Measurements from ENCODE around the gene CHURC1. TPM values are rescaled to one million over a fixed set of nuclear protein-coding genes. Genes with fewer than 3 reads are reported as not detected.

The CHURC1 gene
- total RNA-seq, 4 donors from 2014 or later, result 67.0 to 138 (median 107) TPM

GRCh38 chr14:64915029-64915424, 772 bp downstream of the CHURC1 start:
- H3K4me1 ChIP-seq, result peaks cover 29 to 52% (median 51%) of the 10 kb centered on the region in 4 donors
- intact Hi-C loops (cut with DNase I), result no loop called here
- no peak for DNase-seq (ENCODE audit: extremely low spot score)
- TF ChIP-seq POLR2AphosphoS5 (IDR thresholded peaks at IDR 0.05) (no peak), CTCF (IDR thresholded peaks at IDR 0.05) (no peak), EP300 (IDR thresholded peaks at IDR 0.05) (no peak), POLR2A (IDR thresholded peaks at IDR 0.05; ENCODE audit: low read depth) (no peak)
- peak overlapping the region; percentile 93 to 96 (median 95) for H3K27ac ChIP-seq (replicated peaks in 1 of 4)
- no peaks in the 10 kb centered on the region for H3K27me3 ChIP-seq
- H3K36me3 ChIP-seq, result peaks cover 0 to 3% (median 0%) of the 10 kb centered on the region in 4 donors
- no peaks in the 10 kb centered on the region for H3K9me3 ChIP-seq
- peak overlapping the region; percentile 88 to 99 (median 90) for H3K4me3 ChIP-seq
- WGBS, result 18% methylated on average over 4 of the region's 4 CpGs

GRCh38 chr14:64915797-64916196, 1.5 kb downstream of the CHURC1 start:
- 80% methylated on average over 2 of the region's 2 CpGs for WGBS
- intact Hi-C loops (cut with DNase I), result no loop called here
- TF ChIP-seq EP300 (IDR thresholded peaks at IDR 0.05) (no peak), POLR2A (IDR thresholded peaks at IDR 0.05; ENCODE audit: low read depth) (no peak), POLR2AphosphoS5 (IDR thresholded peaks at IDR 0.05) (no peak), CTCF (IDR thresholded peaks at IDR 0.05) (no peak)
- no peak for DNase-seq (ENCODE audit: extremely low spot score)
- H3K4me3 ChIP-seq, result peak overlapping the region in 3 of 4 donors; percentile 90 to 99 (median 91)
- no peak overlapping the region for H3K27ac ChIP-seq (replicated peaks in 1 of 4)
- peaks cover 29 to 57% (median 54%) of the 10 kb centered on the region in 4 donors for H3K4me1 ChIP-seq
- H3K36me3 ChIP-seq, result peaks cover 0 to 3% (median 0%) of the 10 kb centered on the region in 4 donors
- H3K27me3 ChIP-seq, result no peaks in the 10 kb centered on the region
- no peaks in the 10 kb centered on the region for H3K9me3 ChIP-seq

- DNase-seq (ENCODE audit: extremely low spot score), result no peak
- no peaks in the 10 kb centered on the region for H3K9me3 ChIP-seq
- no peak overlapping the region for H3K4me3 ChIP-seq
- no peak for TF ChIP-seq CTCF (IDR thresholded peaks at IDR 0.05)
- TF ChIP-seq EP300 (IDR thresholded peaks at IDR 0.05), result no peak
- TF ChIP-seq POLR2A (IDR thresholded peaks at IDR 0.05; ENCODE audit: low read depth), result no peak
- no peak for TF ChIP-seq POLR2AphosphoS5 (IDR thresholded peaks at IDR 0.05)
- WGBS, result 87% methylated on average over 4 of the region's 4 CpGs
- peaks cover 29 to 57% (median 54%) of the 10 kb centered on the region in 4 donors for H3K4me1 ChIP-seq
- peaks cover 0 to 3% (median 0%) of the 10 kb centered on the region in 4 donors for H3K36me3 ChIP-seq
- no peaks in the 10 kb centered on the region for H3K27me3 ChIP-seq
- H3K27ac ChIP-seq (replicated peaks in 1 of 4), result no peak overlapping the region
- intact Hi-C loops (cut with DNase I), result no loop called here
These were observed 4.0 kb downstream of the CHURC1 start for GRCh38 chr14:64918216-64918615.

- H3K9me3 ChIP-seq, result no peaks in the 10 kb centered on the region
- intact Hi-C loops (cut with DNase I), result no loop called here
- peaks cover 29 to 52% (median 49%) of the 10 kb centered on the region in 4 donors for H3K4me1 ChIP-seq
- no peaks in the 10 kb centered on the region for H3K27me3 ChIP-seq
- no peak for DNase-seq (ENCODE audit: extremely low spot score)
- H3K36me3 ChIP-seq, result peaks cover 0 to 8% (median 2%) of the 10 kb centered on the region in 4 donors
- H3K4me3 ChIP-seq, result no peak overlapping the region
- TF ChIP-seq POLR2A (IDR thresholded peaks at IDR 0.05; ENCODE audit: low read depth), result no peak
- TF ChIP-seq POLR2AphosphoS5 (IDR thresholded peaks at IDR 0.05), result no peak
- TF ChIP-seq EP300 (IDR thresholded peaks at IDR 0.05), result no peak
- no peak for TF ChIP-seq CTCF (IDR thresholded peaks at IDR 0.05)
- no peak overlapping the region for H3K27ac ChIP-seq (replicated peaks in 1 of 4)
These were observed 5.0 kb downstream of the CHURC1 start for GRCh38 chr14:64919215-64919614.

GRCh38 chr14:64919618-64920017, 5.4 kb downstream of the CHURC1 start:
- Histone ChIP-seq H3K36me3 (peaks cover 0 to 12% (median 6%) of the 10 kb centered on the region in 4 donors), H3K4me3 (no peak overlapping the region), H3K4me1 (peaks cover 29 to 52% (median 49%) of the 10 kb centered on the region in 4 donors), H3K27me3 (no peaks in the 10 kb centered on the region), H3K27ac (replicated peaks in 1 of 4) (no peak overlapping the region), H3K9me3 (no peaks in the 10 kb centered on the region)
- intact Hi-C loops (cut with DNase I), result no loop called here
- 94% methylated on average over 5 of the region's 5 CpGs for WGBS
- TF ChIP-seq POLR2A (IDR thresholded peaks at IDR 0.05; ENCODE audit: low read depth) (no peak), EP300 (IDR thresholded peaks at IDR 0.05) (no peak), POLR2AphosphoS5 (IDR thresholded peaks at IDR 0.05) (no peak), CTCF (IDR thresholded peaks at IDR 0.05) (no peak)
- no peak for DNase-seq (ENCODE audit: extremely low spot score)

All from esophagus muscularis mucosa (tissue), 4 donors.